ENCODE data around the gene LMAN2L.

The LMAN2L gene

DNA sequence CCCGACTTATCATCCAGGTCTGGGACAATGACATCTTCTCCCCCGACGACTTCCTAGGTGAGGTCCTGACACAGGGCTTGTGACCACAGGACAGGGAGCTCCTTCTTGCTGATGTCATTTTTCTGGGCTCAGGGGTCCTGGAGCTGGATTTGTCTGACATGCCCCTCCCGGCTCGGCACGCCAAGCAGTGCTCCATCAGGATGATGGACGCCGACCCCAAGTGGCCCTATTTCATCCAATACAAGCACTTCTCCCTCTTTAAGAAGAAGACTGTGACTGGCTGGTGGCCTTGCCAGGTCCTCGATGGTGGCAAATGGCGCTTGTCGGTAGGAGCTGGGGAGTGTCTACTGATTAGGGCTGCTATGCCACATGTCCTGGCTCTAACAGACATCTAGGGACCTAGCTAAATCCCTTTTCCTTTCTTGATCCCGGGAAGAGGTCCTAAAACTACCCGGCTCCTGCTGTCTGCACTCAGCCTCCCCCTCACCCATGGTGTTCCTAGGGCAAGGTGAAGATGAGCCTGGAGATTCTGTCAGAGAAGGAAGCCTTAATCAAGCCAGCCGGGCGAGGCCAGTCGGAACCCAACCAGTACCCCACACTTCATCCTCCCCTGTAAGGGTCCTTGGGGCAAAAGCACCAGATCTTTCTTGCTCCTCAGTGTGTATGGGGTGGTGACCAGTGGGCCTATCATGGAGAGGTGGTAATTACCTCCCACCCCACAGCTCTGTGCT lies 36.7 kb downstream of the LMAN2L start:
- DNase-seq: no peak

DNA sequence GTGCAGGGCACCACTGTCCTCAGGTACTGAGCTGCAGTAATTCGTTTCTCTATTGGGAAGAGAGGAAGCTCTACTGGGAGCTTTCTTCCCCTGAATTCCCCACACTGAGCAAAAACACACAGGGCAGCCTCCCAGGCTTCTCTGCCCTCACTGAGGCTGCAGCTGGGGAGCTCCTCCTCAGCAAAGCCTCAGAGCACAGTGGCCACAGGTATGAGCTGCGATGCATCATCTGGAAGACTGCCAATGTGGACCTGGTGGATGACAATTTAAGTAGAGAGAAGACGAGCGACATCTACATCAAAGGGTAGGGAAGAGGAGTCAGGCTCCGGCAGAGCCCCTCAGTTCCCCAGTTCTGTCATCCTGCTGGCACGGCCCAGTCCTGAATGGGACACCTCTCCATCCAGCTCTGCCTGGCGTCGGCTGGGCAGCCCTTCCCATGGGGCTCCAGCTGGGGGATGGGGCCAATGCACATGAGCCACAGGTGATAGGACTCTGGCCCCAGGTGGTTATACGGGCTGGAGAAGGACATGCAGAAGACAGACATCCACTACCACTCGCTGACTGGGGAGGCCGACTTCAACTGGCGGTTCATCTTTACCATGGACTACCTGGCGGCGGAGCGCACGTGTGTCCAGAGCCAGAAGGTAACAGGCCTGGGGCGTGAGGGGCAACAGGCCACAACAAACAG lies 37.6 kb downstream of the LMAN2L start:
- DNase-seq: no peak

- no peak for DNase-seq
These were observed 38.2 kb downstream of the LMAN2L start for GRCh38 chr2:96701636-96702035.

GRCh38 chr2:96700086-96700485 lies 39.8 kb downstream of the LMAN2L start:
- no peak for DNase-seq

DNA sequence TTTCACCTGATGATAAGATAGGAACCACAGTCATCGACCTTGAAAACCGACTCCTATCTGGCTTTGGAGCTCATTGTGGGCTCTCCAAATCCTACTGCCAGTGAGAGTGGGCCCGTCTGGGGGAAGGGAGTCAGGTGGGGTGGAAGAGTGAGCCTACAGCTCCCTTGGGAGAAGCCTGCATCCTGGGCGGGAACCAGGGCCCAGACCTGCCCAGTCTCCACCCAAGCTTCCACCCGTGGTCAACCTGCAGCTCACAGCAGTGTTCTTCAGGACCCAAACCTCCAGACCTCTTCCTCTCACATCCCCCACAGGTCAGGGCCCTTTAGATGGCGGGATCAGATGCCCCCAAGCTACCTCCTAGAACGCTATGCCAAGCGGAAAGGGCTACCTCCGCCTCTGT lies 40.2 kb downstream of the LMAN2L start:
- no peak for DNase-seq

- DNase-seq: no peak
These were observed 40.8 kb downstream of the LMAN2L start for GRCh38 chr2:96699021-96699420.

DNA sequence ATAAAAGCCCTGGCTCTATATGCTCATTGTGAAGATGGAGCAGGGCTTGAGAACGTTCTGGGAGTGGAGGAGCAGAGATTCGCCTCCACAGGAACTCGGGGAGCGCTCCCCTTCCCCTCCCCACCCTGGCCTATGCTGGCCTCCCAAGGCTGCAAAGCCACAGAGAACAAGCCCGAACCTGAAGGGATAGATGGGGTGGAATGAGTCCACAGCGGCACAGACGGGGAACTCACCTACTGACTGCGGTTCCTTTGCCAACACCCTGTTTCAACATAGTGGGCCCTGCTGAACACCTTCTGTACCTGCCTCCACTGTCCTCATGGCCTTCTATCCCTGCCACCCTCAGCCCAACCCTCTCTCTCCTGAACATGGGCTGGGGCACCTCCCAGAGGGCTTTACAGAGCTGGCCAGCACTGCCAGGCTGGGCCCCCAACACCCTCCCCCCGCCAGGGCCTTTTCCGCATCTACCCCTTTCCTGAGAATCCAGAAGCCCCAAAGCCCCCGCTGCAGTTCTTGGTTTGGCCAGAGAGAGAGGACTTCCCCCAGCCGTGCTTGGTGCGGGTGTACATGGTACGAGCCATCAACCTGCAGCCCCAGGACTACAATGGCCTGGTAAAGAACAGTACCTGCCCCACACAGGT lies 41.5 kb downstream of the LMAN2L start:
- no peak for DNase-seq

DNA sequence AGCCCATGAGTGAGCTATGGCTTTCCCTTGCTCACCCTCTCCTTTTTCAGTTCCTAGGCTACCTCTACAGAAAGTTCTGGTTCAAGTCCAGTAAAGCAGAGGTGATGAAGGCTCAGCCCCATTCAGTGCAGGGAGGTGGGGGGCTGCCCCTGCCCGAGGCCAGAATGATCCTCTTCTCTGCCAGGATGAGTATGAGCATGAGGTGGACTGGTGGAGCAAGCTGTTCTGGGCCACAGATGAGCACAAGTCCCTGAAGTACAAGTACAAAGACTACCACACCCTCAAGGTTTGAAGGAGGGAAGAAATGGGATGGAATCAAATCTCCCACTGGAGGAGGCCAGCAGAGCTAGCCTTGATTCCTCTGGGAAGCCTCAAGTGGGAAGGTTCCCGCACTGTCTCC lies 42.4 kb downstream of the LMAN2L start:
- DNase-seq: no peak

- DNase-seq: no peak
These were observed 44.3 kb downstream of the LMAN2L start for GRCh38 chr2:96695602-96696001.

DNA sequence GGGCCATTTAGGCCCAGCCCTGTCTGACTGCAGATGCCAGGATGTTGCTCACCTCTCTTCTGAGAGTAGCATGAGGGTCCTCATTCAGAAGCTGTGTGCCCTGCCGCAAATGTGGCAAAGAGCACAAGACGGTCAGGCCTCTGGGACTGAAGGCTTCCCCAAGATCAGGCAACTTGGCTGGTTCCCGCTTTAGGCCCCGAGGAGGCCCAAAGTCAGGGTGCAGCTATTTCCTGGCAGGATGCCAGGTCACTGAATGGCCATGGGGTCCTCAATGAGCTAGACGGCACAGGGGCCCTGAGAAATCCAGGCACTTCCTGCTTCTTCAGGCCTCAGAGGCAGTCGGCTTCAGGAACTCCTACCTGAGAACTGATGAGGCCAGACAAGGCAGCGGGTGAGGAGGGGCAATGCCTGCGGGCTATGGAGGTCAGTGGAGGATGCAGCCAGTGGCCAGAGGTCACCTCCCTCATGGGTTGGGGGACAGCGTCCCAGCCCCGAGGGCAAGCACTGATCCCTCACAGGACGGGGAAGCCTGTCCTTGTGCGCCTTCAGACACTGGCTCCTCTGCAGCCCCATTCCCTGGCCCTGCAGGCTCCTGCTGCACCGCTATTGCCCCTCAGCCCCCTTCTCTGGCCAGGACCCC lies 44.9 kb downstream of the LMAN2L start:
- DNase-seq: no peak

GRCh38 chr2:96694279-96694678 lies 45.6 kb downstream of the LMAN2L start:
- no peak for DNase-seq

DNA sequence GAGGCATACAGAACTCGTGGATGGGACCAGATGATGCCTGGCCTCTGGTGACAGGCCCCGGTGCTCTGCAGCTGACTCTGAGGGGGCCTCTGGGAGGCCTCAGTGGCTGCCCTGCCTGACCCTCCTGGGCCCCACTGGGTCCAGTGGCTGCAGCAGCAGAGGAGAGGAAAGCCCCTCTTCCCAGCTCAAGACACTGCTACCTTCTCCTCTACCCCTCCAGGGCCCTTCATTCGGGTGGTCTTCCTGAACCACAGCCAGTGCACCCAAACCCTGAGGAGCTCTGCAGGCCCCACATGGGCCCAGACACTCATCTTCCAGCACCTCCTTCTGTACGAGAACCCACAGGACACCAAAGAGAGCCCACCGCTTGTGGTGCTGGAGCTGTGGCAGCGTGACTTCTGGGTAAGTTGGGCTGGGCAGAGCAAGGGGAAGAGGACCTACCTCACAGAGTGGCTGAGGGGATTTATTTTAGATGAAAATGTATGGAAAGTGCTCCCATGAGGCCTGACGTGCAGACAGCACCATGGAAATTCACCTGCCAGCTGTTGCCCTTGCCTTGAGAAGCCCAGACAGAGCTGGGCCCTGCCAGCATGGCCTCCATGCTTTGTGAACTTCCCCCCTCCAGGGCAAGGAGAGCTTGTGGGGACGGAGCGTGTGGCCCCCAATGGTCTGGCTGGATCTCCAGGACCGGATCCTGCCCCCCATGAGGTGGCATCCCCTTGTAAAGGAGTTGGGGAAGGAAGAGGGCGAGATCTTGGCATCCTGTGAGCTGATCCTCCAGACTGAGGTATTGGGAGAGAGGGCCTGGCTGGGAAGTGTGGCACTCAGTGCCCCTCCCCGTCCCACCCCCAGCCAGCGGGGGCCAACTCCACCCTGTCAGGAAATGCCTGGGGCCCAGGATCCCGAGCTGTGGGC lies 46.3 kb downstream of the LMAN2L start:
- no peak for DNase-seq

DNA sequence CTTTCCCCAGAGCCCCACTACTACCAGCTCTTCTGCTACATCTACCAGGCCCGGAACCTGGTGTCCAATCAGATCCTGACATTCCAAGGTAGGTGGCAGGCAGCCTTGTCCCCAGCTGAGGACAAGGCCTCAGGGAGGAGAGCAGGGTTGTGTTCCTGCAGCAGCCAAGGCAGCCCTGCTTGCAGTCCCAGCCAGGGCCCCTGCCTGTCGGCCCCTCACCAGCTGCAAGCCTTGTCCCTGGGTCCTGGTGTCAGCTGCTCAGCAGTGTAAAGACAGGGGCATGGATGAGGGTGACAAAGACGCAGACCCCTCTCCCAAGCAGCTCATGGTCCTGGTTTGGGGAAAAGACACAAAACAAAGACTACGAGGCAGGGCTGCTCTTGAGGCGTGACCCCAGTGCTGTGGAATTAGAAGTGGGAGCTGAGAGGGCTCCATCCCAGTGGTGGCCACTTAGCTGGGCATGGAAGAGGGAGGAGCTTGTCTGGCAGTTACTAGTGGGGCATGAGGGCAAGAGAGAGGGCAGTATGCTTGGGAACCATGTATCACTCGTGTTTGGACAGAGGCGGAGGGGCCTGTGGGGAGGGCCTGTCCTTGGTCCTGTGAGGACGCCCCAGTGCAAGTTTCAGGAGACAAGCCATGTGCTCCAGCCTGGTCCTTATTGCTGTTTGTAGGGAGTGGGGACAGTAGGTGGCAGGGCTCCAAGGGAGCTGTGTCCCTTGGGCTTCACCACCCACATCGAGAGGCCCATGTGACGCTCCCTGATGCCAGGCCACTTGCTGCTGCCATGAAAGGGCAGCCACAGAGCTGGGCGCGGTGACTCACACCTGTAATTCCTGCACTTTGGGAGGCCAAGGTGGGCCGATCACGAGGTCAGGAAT lies 47.5 kb downstream of the LMAN2L start:
- DNase-seq: no peak

DNA sequence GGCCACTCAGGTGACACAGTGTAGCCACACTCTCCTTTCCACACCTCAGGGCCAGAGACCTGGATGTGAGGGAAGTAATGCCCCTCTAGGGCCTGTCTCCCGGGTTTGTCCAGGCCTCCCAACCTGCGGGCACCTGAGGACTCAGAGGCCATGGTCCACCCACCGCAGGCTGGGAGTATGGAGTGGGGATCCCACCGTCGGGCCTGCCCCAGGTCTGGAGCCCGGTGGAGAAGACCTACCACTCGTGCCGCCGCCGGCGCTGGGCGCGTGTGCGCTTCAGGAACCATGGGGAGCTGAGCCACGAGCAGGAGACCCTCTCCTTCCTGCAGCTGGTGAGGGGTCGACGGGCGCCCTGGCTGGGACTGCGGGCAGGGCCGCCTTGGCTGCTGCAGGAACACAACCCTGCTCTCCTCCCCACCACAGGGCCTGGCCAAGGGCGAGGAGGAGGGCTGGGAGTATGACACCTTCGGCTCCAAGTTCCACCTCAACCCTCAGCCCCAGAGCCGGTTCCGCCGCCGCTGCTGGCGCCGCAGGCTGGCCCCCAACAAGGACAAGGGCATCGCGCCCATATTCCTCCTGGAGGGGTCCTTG lies 48.7 kb downstream of the LMAN2L start:
- no peak for DNase-seq

GRCh38 chr2:96690306-96691021 lies 49.4 kb downstream of the LMAN2L start:
- DNase-seq: no peak

GRCh38 chr2:96689431-96689991 lies 50.4 kb downstream of the LMAN2L start:
- no peak for DNase-seq

DNA sequence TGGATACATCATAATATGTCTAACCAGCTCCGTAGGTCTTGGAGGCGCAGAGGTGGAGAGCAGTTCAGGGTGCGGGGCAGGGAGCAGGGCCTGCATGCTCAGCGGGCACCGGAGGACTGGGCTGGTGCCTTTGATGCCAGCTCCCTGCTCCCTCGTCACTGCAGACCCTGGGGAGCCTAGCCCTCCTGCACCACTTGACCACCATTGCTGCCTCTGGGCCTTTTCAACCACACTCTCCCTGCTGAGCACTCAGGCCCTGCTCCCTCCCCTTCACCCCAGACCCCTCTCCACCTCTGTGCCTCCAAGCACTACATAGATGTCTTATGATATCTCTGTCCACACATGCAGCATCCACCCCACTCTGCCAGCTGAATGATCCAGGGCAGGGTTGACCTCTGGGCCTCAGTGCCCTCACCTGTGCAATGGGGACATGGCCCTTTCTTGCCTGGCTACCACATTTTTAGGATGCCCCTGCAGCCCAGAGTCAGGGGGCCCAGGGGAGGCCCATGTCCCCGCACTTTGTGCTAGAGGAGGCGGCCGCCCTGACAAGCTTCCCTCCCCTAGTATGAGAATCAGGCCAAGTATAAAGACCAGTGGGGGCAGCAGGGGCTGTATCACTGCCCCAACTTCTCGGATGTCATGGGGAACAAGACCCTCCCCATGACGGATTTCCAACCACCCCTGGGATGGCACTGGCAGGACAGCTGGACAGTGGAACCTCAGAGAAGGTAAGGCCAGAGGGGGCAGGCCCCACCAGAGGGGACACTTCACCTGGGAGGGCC lies 51.0 kb downstream of the LMAN2L start:
- no peak for DNase-seq

- DNase-seq: no peak
These were observed 51.9 kb downstream of the LMAN2L start for GRCh38 chr2:96687711-96688640.

Data from MV-4-11 (cell line).